Cardiac muscle cell (in vitro differentiated cells and primary cell): ENCODE measurements around the gene AMD1. TPM values are rescaled to one million over a fixed set of nuclear protein-coding genes. Genes with fewer than 3 reads are reported as not detected.
A peak's percentile ranks its signal among the peaks of the same experiment; 100 is the strongest.

ENCODE experiments used
- DNase-seq, 2 donors: peaks; one replicate each; pipeline versions ENCODE4 v3.0.0 to v3.0.0-alpha.2; 2010 to 2017; ENCODE audit warnings: low read depth in 1 of 2, low spot score in 1 of 2
- H3K27ac ChIP-seq: fragments of 200-600 bp; sonication (generic); 2 replicates; pipeline ENCODE4 v1.5.1; 2016
- H3K27me3 ChIP-seq: fragments of 200-600 bp; sonication (generic); 2 replicates; pipeline ENCODE4 v1.6.0; 2016; ENCODE audit warnings: control low read depth
- H3K36me3 ChIP-seq: fragments of 200-600 bp; sonication (generic); 2 replicates; pipeline ENCODE4 v1.5.1; 2016; ENCODE audit warnings: control low read depth
- H3K4me1 ChIP-seq: fragments of 200-600 bp; sonication (generic); 2 replicates; pipeline ENCODE4 v1.8.1; 2017; ENCODE audit warnings: low read depth, mild to moderate bottlenecking, mixed run types
- H3K4me3 ChIP-seq: fragments of 200-600 bp; sonication (generic); 2 replicates; pipeline ENCODE4 v1.5.1; 2016; ENCODE audit warnings: mild to moderate bottlenecking
- H3K9me3 ChIP-seq: fragments of 200-600 bp; sonication (generic); 2 replicates; pipeline ENCODE4 v1.5.1; 2017; ENCODE audit warnings: low read depth, mild to moderate bottlenecking, control low read depth
- CTCF ChIP-seq: IDR thresholded peaks from 2 replicates; pipeline ENCODE4 v1.5.1; 2012; ENCODE audit warnings: low read depth, mild to moderate bottlenecking, low read length
- polyA plus RNA-seq: library from polyadenylated mRNA; unstranded; fragments of >200 nt; fragmentation: Nextera tagmentation; extraction: Ambion mirVana; gene quantifications from 2 replicates; pipeline ENCODE4 v1.2.1, GENCODE V29; 2016
- total RNA-seq: library from RNA; depleted of rRNA; stranded (reverse); fragments of >200 nt; gene quantifications from 2 replicates; pipeline ENCODE4 v1.2.3, GENCODE V29; 2016

AMD1 gene
- total and polyA plus RNA-seq, 2 experiments from 2014 or later = 45.1 to 48.2 TPM

GRCh38 chr6:110875548-110876169 lies 1.1 kb downstream of the AMD1 start:
- Histone ChIP-seq H3K9me3 (no peaks in the 10 kb centered on the region), H3K36me3 (no peaks in the 10 kb centered on the region), H3K4me1 (peaks cover 35% of the 10 kb centered on the region), H3K27me3 (no peaks in the 10 kb centered on the region), H3K27ac (peak overlapping the region; percentile 87), H3K4me3 (peak overlapping the region; percentile 79)
- peak; percentile 32 to 75 for DNase-seq
- no peak for TF ChIP-seq CTCF

- Histone ChIP-seq H3K9me3 (no peaks in the 10 kb centered on the region), H3K27ac (peak overlapping the region; percentile 87), H3K4me1 (peaks cover 41% of the 10 kb centered on the region), H3K27me3 (no peaks in the 10 kb centered on the region), H3K4me3 (peak overlapping the region; percentile 79), H3K36me3 (no peaks in the 10 kb centered on the region)
- peak; percentile 93 to 94 for DNase-seq
- no peak for TF ChIP-seq CTCF
Measured at GRCh38 chr6:110876170-110876773, 1.7 kb downstream of the AMD1 start.

GRCh38 chr6:110876806-110877564 lies 2.4 kb downstream of the AMD1 start:
- Histone ChIP-seq H3K27me3 (no peaks in the 10 kb centered on the region), H3K9me3 (no peaks in the 10 kb centered on the region), H3K27ac (peak overlapping the region; percentile 87), H3K4me3 (peak overlapping the region; percentile 79), H3K4me1 (peaks cover 48% of the 10 kb centered on the region), H3K36me3 (no peaks in the 10 kb centered on the region)
- DNase-seq = no peak
- TF ChIP-seq CTCF = no peak

GRCh38 chr6:110877569-110877968 lies 3.0 kb downstream of the AMD1 start:
- DNase-seq = no peak
- Histone ChIP-seq H3K27ac (peak overlapping the region; percentile 87), H3K36me3 (no peaks in the 10 kb centered on the region), H3K4me3 (peak overlapping the region; percentile 79), H3K27me3 (no peaks in the 10 kb centered on the region), H3K9me3 (no peaks in the 10 kb centered on the region), H3K4me1 (peaks cover 54% of the 10 kb centered on the region)
- no peak for TF ChIP-seq CTCF

GRCh38 chr6:110878751-110879522 lies 4.4 kb downstream of the AMD1 start:
- Histone ChIP-seq H3K27ac (peak overlapping the region; percentile 40), H3K27me3 (no peaks in the 10 kb centered on the region), H3K4me1 (peaks cover 54% of the 10 kb centered on the region), H3K4me3 (peak overlapping the region; percentile 7), H3K36me3 (no peaks in the 10 kb centered on the region), H3K9me3 (no peaks in the 10 kb centered on the region)
- peak; percentile 45 to 61 for DNase-seq
- TF ChIP-seq CTCF = peak; percentile 71
